HL-60 (cell line): Measurements from ENCODE around the gene ERLEC1.

Source experiments
- GABPA ChIP-seq: IDR thresholded peaks from 2 replicates; pipeline ENCODE4 v1.6.1; 2012; ENCODE audit warnings: low read depth
- POLR2AphosphoS5 ChIP-seq: IDR thresholded peaks from 2 replicates; pipeline ENCODE4 v1.6.1; 2012; ENCODE audit warnings: low read depth
- TF ChIP-seq, protein P1 (sequence below): IDR thresholded peaks from one replicate; pipeline ENCODE4 v1.5.1; 2011; ENCODE audit warnings: low read length, control low read depth, inconsistent platforms; ENCODE audit not compliant: insufficient read depth
- TF ChIP-seq, protein P2 (sequence below): IDR thresholded peaks from 2 replicates; pipeline ENCODE4 v1.6.1; 2012; ENCODE audit warnings: low read depth; ENCODE audit not compliant: insufficient replicate concordance

DNA sequence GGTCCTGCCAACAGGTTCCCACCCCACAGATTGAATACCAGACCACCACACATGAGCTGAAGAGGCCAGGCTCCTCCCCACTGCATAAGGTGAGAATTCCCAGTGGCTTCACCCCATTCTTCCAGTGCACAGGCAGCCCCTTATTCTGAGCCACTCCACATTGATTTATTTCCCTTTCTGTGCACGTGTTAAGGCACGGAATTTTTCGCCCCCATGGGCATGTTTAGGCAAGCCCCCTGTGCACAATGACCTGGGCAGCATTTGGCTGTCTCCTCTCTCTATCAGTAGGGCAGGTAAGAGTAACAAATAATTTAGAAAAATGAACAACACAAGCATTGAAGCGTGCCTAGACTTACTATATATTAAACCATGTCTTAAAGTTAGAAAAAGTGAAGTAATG lies 34.5 kb upstream of the ERLEC1 start:
- TF ChIP-seq, protein P1, sequence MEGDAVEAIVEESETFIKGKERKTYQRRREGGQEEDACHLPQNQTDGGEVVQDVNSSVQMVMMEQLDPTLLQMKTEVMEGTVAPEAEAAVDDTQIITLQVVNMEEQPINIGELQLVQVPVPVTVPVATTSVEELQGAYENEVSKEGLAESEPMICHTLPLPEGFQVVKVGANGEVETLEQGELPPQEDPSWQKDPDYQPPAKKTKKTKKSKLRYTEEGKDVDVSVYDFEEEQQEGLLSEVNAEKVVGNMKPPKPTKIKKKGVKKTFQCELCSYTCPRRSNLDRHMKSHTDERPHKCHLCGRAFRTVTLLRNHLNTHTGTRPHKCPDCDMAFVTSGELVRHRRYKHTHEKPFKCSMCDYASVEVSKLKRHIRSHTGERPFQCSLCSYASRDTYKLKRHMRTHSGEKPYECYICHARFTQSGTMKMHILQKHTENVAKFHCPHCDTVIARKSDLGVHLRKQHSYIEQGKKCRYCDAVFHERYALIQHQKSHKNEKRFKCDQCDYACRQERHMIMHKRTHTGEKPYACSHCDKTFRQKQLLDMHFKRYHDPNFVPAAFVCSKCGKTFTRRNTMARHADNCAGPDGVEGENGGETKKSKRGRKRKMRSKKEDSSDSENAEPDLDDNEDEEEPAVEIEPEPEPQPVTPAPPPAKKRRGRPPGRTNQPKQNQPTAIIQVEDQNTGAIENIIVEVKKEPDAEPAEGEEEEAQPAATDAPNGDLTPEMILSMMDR: no peak
- TF ChIP-seq, protein P2, sequence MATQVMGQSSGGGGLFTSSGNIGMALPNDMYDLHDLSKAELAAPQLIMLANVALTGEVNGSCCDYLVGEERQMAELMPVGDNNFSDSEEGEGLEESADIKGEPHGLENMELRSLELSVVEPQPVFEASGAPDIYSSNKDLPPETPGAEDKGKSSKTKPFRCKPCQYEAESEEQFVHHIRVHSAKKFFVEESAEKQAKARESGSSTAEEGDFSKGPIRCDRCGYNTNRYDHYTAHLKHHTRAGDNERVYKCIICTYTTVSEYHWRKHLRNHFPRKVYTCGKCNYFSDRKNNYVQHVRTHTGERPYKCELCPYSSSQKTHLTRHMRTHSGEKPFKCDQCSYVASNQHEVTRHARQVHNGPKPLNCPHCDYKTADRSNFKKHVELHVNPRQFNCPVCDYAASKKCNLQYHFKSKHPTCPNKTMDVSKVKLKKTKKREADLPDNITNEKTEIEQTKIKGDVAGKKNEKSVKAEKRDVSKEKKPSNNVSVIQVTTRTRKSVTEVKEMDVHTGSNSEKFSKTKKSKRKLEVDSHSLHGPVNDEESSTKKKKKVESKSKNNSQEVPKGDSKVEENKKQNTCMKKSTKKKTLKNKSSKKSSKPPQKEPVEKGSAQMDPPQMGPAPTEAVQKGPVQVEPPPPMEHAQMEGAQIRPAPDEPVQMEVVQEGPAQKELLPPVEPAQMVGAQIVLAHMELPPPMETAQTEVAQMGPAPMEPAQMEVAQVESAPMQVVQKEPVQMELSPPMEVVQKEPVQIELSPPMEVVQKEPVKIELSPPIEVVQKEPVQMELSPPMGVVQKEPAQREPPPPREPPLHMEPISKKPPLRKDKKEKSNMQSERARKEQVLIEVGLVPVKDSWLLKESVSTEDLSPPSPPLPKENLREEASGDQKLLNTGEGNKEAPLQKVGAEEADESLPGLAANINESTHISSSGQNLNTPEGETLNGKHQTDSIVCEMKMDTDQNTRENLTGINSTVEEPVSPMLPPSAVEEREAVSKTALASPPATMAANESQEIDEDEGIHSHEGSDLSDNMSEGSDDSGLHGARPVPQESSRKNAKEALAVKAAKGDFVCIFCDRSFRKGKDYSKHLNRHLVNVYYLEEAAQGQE: no peak
- TF ChIP-seq GABPA: no peak
- no peak for TF ChIP-seq POLR2AphosphoS5
